Gastroesophageal sphincter (tissue), 4 donors: ENCODE results near the gene ABHD10. TPM values are rescaled to one million over a fixed set of nuclear protein-coding genes. Genes with fewer than 3 reads are reported as not detected.

Experiments
- ATAC-seq: fragments of 150-250 bp; one replicate; pipeline ENCODE4 v1.9.1; 2016; ENCODE audit warnings: mild to moderate bottlenecking, moderate library complexity
- H3K27ac ChIP-seq, 4 donors: fragments of 200-600 bp; sonication (generic) in 3 of 4; 1 replicate in 3 of 4; 2 replicates in 1 of 4; pipeline ENCODE4 v1.5.1; 2016 to 2019
- H3K27me3 ChIP-seq: fragments of 200-600 bp; sonication (generic); one replicate; pipeline ENCODE4 v1.5.1; 2019
- H3K36me3 ChIP-seq, 2 donors: fragments of 200-600 bp; sonication (generic); one replicate each; pipeline ENCODE4 v1.5.1; 2019; ENCODE audit warnings: control low read depth in 1 of 2
- H3K4me1 ChIP-seq, 3 donors: fragments of 200-600 bp; sonication (generic); 1 replicate in 2 of 3; 2 replicates in 1 of 3; pipeline ENCODE4 v1.5.1; 2016 to 2019; ENCODE audit warnings: control low read depth in 2 of 3
- H3K4me3 ChIP-seq, 2 donors: fragments of 200-600 bp; sonication (generic); one replicate each; pipeline ENCODE4 v1.5.1; 2019; ENCODE audit warnings: mild to moderate bottlenecking in 1 of 2, moderate library complexity in 1 of 2
- H3K9me3 ChIP-seq, 3 donors: fragments of 200-600 bp; sonication (generic); one replicate each; pipeline ENCODE4 v1.5.1; 2017 to 2019; ENCODE audit warnings: control low read depth in 2 of 3
- EP300 ChIP-seq: sonication (generic); formaldehyde crosslinking; IDR thresholded peaks from one replicate; pipeline ENCODE4 v1.6.1; 2017; ENCODE audit warnings: antibody characterized with exemption, mild to moderate bottlenecking
- POLR2A ChIP-seq, 2 donors: fragments of 450-650 bp; IDR thresholded peaks; one replicate each; pipeline ENCODE4 v1.6.1; 2017; ENCODE audit warnings: antibody characterized with exemption in 2 of 2, mild to moderate bottlenecking in 2 of 2, moderate library complexity in 1 of 2
- POLR2AphosphoS5 ChIP-seq: sonication (generic); formaldehyde crosslinking; IDR thresholded peaks from one replicate; pipeline ENCODE4 v1.6.1; 2017; ENCODE audit warnings: antibody characterized with exemption
- WGBS, 2 donors: methylation state at CpG; one replicate each; pipeline ENCODE4 v1.1.5; 2018; ENCODE audit warnings: low coverage in 1 of 2; 5-methylcytosine and 5-hydroxymethylcytosine counted together
- total RNA-seq, 4 donors: library from RNA; depleted of rRNA; stranded (reverse); fragments of >200 nt; gene quantifications; one replicate each; pipeline ENCODE4 v1.1.0, GENCODE V29; 2016
- TF ChIP-seq, protein P1 (sequence below), 4 experiments: fragments of 200-600 bp in 2 of 4; fragments of 450-650 bp in 2 of 4; sonication (generic) in 1 of 4; IDR thresholded peaks; one replicate each; pipeline ENCODE4 v1.5.1; 2017 to 2019; ENCODE audit warnings: antibody characterized with exemption in 4 of 4, mild to moderate bottlenecking in 2 of 4, moderate library complexity in 2 of 4

The ABHD10 gene
- total RNA-seq, 4 donors from 2014 or later: 10.6 to 22.4 (median 17.1) TPM

DNA sequence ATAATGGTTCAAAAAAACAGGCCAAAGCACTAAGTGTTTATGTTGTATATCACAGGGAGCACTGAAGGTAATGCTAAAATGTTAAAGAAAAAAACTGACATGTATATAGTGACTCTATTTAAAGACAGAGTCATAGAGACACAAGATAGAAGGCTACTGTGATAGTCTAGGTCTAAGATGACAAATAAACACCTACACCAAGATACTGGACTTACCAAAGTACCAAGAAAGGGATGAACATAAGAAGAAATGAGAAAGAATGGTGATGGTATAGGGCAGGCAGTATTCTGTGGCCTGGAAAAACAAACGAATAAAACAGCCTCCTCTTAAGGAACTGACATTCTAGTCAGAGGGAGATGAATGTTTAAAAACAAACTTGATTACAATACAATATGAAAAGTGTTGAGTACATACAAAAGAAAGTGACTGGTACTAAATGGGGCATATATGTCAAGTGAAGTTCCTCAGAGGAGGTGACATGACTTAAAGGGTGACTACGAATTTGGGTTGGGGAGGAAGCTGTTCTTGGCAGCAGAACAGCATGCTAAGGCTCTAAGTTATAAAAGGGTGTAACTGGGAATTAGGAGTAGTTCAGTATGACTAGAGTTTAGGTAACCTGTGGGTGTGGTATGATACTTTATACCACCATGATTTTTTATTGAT lies 5.9 kb downstream of the ABHD10 start:
- Histone ChIP-seq H3K4me1 (peaks cover 2 to 36% (median 4%) of the 10 kb centered on the region in 3 donors), H3K27ac (no peak overlapping the region), H3K4me3 (no peak overlapping the region), H3K27me3 (no peaks in the 10 kb centered on the region), H3K36me3 (peaks cover 0 to 28% of the 10 kb centered on the region in 2 donors), H3K9me3 (no peaks in the 10 kb centered on the region)
- 56 to 60% methylated on average over 1 to 2 of the region's 2 CpGs for WGBS, 2 donors
- TF ChIP-seq EP300 (no peak), POLR2A (IDR thresholded peaks at IDR 0.05) (no peak), POLR2AphosphoS5 (no peak)
- TF ChIP-seq, protein P1, sequence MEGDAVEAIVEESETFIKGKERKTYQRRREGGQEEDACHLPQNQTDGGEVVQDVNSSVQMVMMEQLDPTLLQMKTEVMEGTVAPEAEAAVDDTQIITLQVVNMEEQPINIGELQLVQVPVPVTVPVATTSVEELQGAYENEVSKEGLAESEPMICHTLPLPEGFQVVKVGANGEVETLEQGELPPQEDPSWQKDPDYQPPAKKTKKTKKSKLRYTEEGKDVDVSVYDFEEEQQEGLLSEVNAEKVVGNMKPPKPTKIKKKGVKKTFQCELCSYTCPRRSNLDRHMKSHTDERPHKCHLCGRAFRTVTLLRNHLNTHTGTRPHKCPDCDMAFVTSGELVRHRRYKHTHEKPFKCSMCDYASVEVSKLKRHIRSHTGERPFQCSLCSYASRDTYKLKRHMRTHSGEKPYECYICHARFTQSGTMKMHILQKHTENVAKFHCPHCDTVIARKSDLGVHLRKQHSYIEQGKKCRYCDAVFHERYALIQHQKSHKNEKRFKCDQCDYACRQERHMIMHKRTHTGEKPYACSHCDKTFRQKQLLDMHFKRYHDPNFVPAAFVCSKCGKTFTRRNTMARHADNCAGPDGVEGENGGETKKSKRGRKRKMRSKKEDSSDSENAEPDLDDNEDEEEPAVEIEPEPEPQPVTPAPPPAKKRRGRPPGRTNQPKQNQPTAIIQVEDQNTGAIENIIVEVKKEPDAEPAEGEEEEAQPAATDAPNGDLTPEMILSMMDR (IDR thresholded peaks at IDR 0.05): no peak
- no peak for ATAC-seq

DNA sequence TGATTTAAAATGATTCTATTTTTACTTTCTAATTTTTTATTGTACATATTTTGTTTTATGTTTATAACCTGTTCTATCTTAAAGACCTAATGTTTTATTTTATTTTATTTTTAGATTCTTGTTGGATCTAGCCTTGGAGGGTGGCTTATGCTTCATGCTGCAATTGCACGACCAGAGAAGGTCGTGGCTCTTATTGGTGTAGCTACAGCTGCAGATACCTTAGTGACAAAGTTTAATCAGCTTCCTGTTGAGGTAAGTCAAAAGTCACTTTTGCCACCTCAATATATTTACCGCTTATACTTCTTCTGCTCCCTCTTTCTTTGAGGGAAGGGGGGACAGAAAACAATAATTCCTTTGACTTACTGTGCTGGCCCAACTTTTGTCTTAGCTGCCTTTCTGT lies 8.0 kb downstream of the ABHD10 start:
- no peak for ATAC-seq

DNA sequence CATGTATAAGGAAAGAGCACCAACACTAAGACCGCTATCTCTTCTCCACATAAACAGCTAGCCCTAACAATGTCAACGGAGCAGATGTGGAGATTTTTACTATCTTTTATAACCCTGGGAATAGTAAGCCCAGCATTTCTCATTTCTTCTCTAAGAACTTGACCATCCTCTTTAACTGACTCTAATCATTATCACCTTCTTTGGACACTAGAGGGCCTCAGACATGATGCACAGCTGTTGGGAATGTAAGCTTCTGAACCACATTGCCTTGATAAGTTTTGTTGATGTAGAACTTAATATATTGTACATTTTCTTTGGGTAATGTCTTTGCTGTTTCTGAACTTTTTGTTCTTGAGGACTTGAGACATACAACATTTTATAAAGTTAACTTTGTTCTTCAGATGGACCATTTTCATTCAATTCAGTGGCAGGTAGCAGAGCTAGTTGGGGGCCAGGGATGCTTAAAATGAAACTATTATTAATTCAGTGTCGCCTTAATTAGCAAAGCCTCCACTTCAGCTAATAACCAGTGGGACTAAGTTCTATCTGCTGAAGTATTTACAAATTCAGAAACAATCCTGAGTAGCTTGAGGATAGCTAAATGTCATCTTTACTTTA lies 10.3 kb downstream of the ABHD10 start:
- TF ChIP-seq, protein P1 (IDR thresholded peaks at IDR 0.05): peak; percentile 47 to 62 (median 56)
- no peak for TF ChIP-seq POLR2A (IDR thresholded peaks at IDR 0.05)
- TF ChIP-seq POLR2AphosphoS5: no peak
- no peak for TF ChIP-seq EP300
- no peaks in the 10 kb centered on the region for H3K27me3 ChIP-seq
- no peaks in the 10 kb centered on the region for H3K9me3 ChIP-seq
- no peak for ATAC-seq
- peaks cover 0 to 8% (median 0%) of the 10 kb centered on the region in 3 donors for H3K4me1 ChIP-seq
- H3K36me3 ChIP-seq: peaks cover 0 to 62% of the 10 kb centered on the region in 2 donors
- WGBS, 2 donors: 47% methylated on average over 3 of the region's 3 CpGs
- no peak overlapping the region for H3K4me3 ChIP-seq
- no peak overlapping the region for H3K27ac ChIP-seq

More for the DNA sequence above, 8.0 kb downstream of the ABHD10 start:
- Histone ChIP-seq H3K4me1 (peaks cover 0 to 16% (median 0%) of the 10 kb centered on the region in 3 donors), H3K27me3 (no peaks in the 10 kb centered on the region), H3K9me3 (no peaks in the 10 kb centered on the region), H3K4me3 (no peak overlapping the region), H3K36me3 (peaks cover 0 to 40% of the 10 kb centered on the region in 2 donors), H3K27ac (no peak overlapping the region)
- TF ChIP-seq, protein P1 (IDR thresholded peaks at IDR 0.05): no peak
- no peak for TF ChIP-seq EP300
- no peak for TF ChIP-seq POLR2A (IDR thresholded peaks at IDR 0.05)
- no peak for TF ChIP-seq POLR2AphosphoS5
- 68 to 90% methylated on average over 1 to 3 of the region's 3 CpGs for WGBS, 2 donors

DNA sequence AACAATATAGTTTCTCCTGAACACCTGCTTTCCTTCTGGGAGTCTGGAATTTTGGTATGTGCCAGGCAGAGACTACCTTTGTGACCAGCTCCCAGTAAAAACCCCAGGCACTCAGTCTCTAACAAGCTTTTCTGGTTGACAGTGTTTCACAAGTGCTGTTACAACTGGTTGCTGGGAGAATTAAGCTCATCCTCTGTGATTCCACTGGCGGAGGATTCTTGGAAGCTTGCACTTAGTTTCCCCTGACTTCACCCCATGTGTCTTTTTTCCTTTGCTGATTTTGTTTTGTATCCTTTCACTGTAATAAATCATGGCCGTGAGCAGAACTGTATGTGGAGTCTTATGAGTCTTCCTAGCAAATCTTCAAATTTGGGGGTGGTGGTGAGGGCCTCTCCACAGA lies 14.2 kb downstream of the ABHD10 start:
- H3K27me3 ChIP-seq: peaks cover under 1% of the 10 kb centered on the region
- H3K4me3 ChIP-seq: no peak overlapping the region
- ATAC-seq: no peak
- 57 to 93% methylated on average over 1 to 2 of the region's 2 CpGs for WGBS, 2 donors
- TF ChIP-seq EP300 (no peak), POLR2A (IDR thresholded peaks at IDR 0.05) (no peak), POLR2AphosphoS5 (no peak)
- TF ChIP-seq, protein P1 (IDR thresholded peaks at IDR 0.05): no peak
- H3K4me1 ChIP-seq: peaks cover 0 to 8% (median 0%) of the 10 kb centered on the region in 3 donors
- H3K9me3 ChIP-seq: no peaks in the 10 kb centered on the region
- H3K27ac ChIP-seq: no peak overlapping the region
- H3K36me3 ChIP-seq: peaks cover 0 to 43% of the 10 kb centered on the region in 2 donors
